HepG2 (cell line): ENCODE data around the gene FSHR. TPM values are rescaled to one million over a fixed set of nuclear protein-coding genes. Genes with fewer than 3 reads are reported as not detected.

Experiments used
- ATAC-seq: fragments of 200-7000 bp; cut with Tn5 transposase; 3 replicates; pipeline ENCODE4 v1.9.1; 2020; ENCODE audit warnings: mild to moderate bottlenecking, moderate library complexity
- BruUV-seq: library from RNA; stranded (reverse); fragments of 400-500 nt; replicated peaks from 2 replicates; lab custom pipeline; 2021; lab: Mats Ljungman, UMichigan
- CTCF ChIA-PET: fragments of 300-600 bp; formaldehyde crosslinking; extraction: SDS; loops from one replicate; lab custom pipeline; 2021; ENCODE audit warnings: low total read pairs, inconsistent platforms, low intra/inter-chr PET ratio; lab: Yijun Ruan, JAX
- POLR2A ChIA-PET: fragments of 350-600 bp; sonication (Branson Sonifier 250); formaldehyde crosslinking; loops from one replicate; lab custom pipeline; 2020; ENCODE audit warnings: antibody characterized with exemption, inconsistent platforms; lab: Yijun Ruan, JAX
- DNase-seq: peaks from one replicate; pipeline ENCODE4 v3.0.0-alpha.2; 2015; ENCODE audit warnings: low spot score
- FAIRE-seq: peaks from 3 replicates; lab custom pipeline; 2011; peaks lifted over from hg19 to GRCh38; lab: Jason Lieb, UNC
- H2AFZ ChIP-seq: one replicate; pipeline ENCODE4 v1.6.1; 2011; ENCODE audit warnings: low read length, inconsistent platforms
- H3K27ac ChIP-seq: fragments of 300-600 bp; 3 replicates; pipeline ENCODE4 v1.8.0; 2011; ENCODE audit warnings: mixed run types, mild to moderate bottlenecking, mixed read lengths, low read length, inconsistent platforms; ENCODE audit not compliant: insufficient read depth; ENCODE audit errors: extremely low read length
- H3K27me3 ChIP-seq, 2 experiments: fragments of 200-600 bp in 1 of 2; 2 replicates in 1 of 2; 3 replicates in 1 of 2; pipeline versions ENCODE4 v1.6.0 to v1.8.0; 2011; ENCODE audit warnings: low read length in 2 of 2, mild to moderate bottlenecking in 2 of 2, moderate library complexity in 2 of 2, inconsistent platforms in 1 of 2; ENCODE audit not compliant: insufficient read depth in 2 of 2, control insufficient read depth in 1 of 2
- H3K36me3 ChIP-seq, 2 experiments: fragments of 200-600 bp in 1 of 2; replicated peaks in 1 of 2; 2 replicates in 1 of 2; 3 replicates in 1 of 2; pipeline versions ENCODE4 v1.5.1 to v1.8.0; 2011; ENCODE audit warnings: low read length in 2 of 2, inconsistent platforms in 1 of 2; ENCODE audit not compliant: insufficient read depth in 2 of 2, control insufficient read depth in 1 of 2
- H3K4me1 ChIP-seq: 2 replicates; pipeline ENCODE4 v1.5.1; 2012; ENCODE audit warnings: low read length, inconsistent platforms; ENCODE audit not compliant: insufficient read depth
- H3K4me2 ChIP-seq: 2 replicates; pipeline ENCODE4 v1.6.0; 2011; ENCODE audit warnings: low read depth, low read length, inconsistent platforms
- H3K4me3 ChIP-seq, 3 experiments: fragments of 200-600 bp in 1 of 3; sonication (generic), shearing (Covaris generic) in 1 of 3; replicated peaks in 1 of 3; 2 replicates each; pipeline ENCODE4 v1.5.1; 2011 to 2016; ENCODE audit warnings: low read length in 3 of 3, inconsistent platforms in 2 of 3, low read depth in 2 of 3, mild to moderate bottlenecking in 2 of 3, control low read depth in 1 of 3, mixed read lengths in 1 of 3; ENCODE audit not compliant: insufficient read depth in 1 of 3
- H3K79me2 ChIP-seq: one replicate; pipeline ENCODE4 v1.6.1; 2011; ENCODE audit warnings: low read length, inconsistent platforms; ENCODE audit not compliant: insufficient read depth
- H3K9ac ChIP-seq: 2 replicates; pipeline ENCODE4 v1.6.0; 2011; ENCODE audit warnings: mild to moderate bottlenecking, low read depth, low read length, inconsistent platforms; ENCODE audit not compliant: insufficient read depth
- H3K9me3 ChIP-seq: 2 replicates; pipeline ENCODE4 v1.5.1; 2012; ENCODE audit warnings: mild to moderate bottlenecking, low read length
- H4K20me1 ChIP-seq: 2 replicates; pipeline ENCODE4 v1.6.0; 2011; ENCODE audit warnings: inconsistent platforms, mild to moderate bottlenecking, low read length, moderate library complexity; ENCODE audit not compliant: insufficient read depth
- ATM ChIP-seq: fragments of 450-650 bp; IDR thresholded peaks from 2 replicates; pipeline ENCODE4 v1.7.1; 2017; ENCODE audit warnings: mild to moderate bottlenecking, borderline replicate concordance
- BCL6 ChIP-seq: IDR thresholded peaks from 2 replicates; pipeline ENCODE4 v1.6.1; 2016; ENCODE audit warnings: missing genetic modification reagents, missing compliant biosample characterization
- CHD2 ChIP-seq: IDR thresholded peaks from 2 replicates; pipeline ENCODE4 v1.6.1; 2011; ENCODE audit warnings: low read depth, low read length, improper control_type of control experiment
- DMAP1 ChIP-seq: IDR thresholded peaks from 2 replicates; pipeline ENCODE4 v1.6.1; 2016
- FLYWCH1 ChIP-seq: sonication (generic); formaldehyde crosslinking; IDR thresholded peaks from 2 replicates; pipeline ENCODE4 v1.8.1; 2023; ENCODE audit warnings: mild to moderate bottlenecking, missing genetic modification reagents
- HMG20B ChIP-seq: conservative IDR thresholded peaks from 2 replicates; pipeline ENCODE4 v1.6.1; 2016; ENCODE audit warnings: missing genetic modification reagents, missing compliant biosample characterization
- IRF1 ChIP-seq: sonication (generic); formaldehyde crosslinking; IDR thresholded peaks from 2 replicates; pipeline ENCODE4 v1.4.0; 2020; ENCODE audit warnings: low read depth, mild to moderate bottlenecking, missing genetic modification reagents
- MIER3 ChIP-seq: IDR thresholded peaks from 2 replicates; pipeline ENCODE4 v1.6.1; 2016; ENCODE audit warnings: missing compliant biosample characterization, borderline replicate concordance
- MTF1 ChIP-seq: sonication (generic); formaldehyde crosslinking; IDR thresholded peaks from 2 replicates; pipeline ENCODE4 v1.5.0; 2020; ENCODE audit warnings: missing genetic modification reagents
- NCOA5 ChIP-seq: sonication (generic); formaldehyde crosslinking; IDR thresholded peaks from 2 replicates; pipeline ENCODE4 v1.4.0; 2020; ENCODE audit warnings: missing genetic modification reagents
- PLSCR1 ChIP-seq: sonication (generic); formaldehyde crosslinking; IDR thresholded peaks from 2 replicates; pipeline ENCODE4 v1.5.0; 2020; ENCODE audit warnings: missing genetic modification reagents, mild to moderate bottlenecking, borderline replicate concordance
- RAD21 ChIP-seq: fragments of 450-650 bp; formaldehyde crosslinking; IDR thresholded peaks from 2 replicates; pipeline ENCODE4 v1.5.0; 2020; ENCODE audit warnings: mild to moderate bottlenecking
- RFX3 ChIP-seq: IDR thresholded peaks from 2 replicates; pipeline ENCODE4 v1.6.1; 2016; ENCODE audit warnings: missing biosample characterization, missing genetic modification reagents
- RFX5 ChIP-seq: IDR thresholded peaks from 2 replicates; pipeline ENCODE4 v1.6.1; 2011; ENCODE audit warnings: low read depth, low read length, improper control_type of control experiment
- RORA ChIP-seq: sonication (generic); formaldehyde crosslinking; IDR thresholded peaks from 2 replicates; pipeline ENCODE4 v1.5.0; 2020; ENCODE audit warnings: mild to moderate bottlenecking, missing genetic modification reagents, moderate library complexity
- U2AF2 ChIP-seq: fragments of 200-400 bp; formaldehyde crosslinking; IDR thresholded peaks from 2 replicates; pipeline ENCODE4 v1.6.1; 2017; ENCODE audit warnings: low read depth, mild to moderate bottlenecking, low read length
- ZNF12 ChIP-seq: sonication (generic); formaldehyde crosslinking; IDR thresholded peaks from 2 replicates; pipeline ENCODE4 v1.5.0; 2020; ENCODE audit warnings: missing genetic modification reagents
- ZNF616 ChIP-seq: sonication (generic); formaldehyde crosslinking; IDR thresholded peaks from 2 replicates; pipeline ENCODE4 v1.5.0; 2020; ENCODE audit warnings: low read depth, mild to moderate bottlenecking, missing genetic modification reagents
- ZNF691 ChIP-seq: sonication (generic); formaldehyde crosslinking; IDR thresholded peaks from 2 replicates; pipeline ENCODE4 v1.4.0; 2020; ENCODE audit warnings: missing genetic modification reagents, low read depth, mild to moderate bottlenecking, borderline replicate concordance
- ZSCAN12 ChIP-seq: sonication (generic); formaldehyde crosslinking; IDR thresholded peaks from 2 replicates; pipeline ENCODE4 v1.9.0; 2021; ENCODE audit warnings: mild to moderate bottlenecking, missing genetic modification reagents
- WGBS: methylation state at CpG from one replicate; pipeline ENCODE4 v1.1.6; 2017; ENCODE audit warnings: low lambda C conversion rate; 5-methylcytosine and 5-hydroxymethylcytosine counted together
- in situ Hi-C: cut with HindIII; loops from 2 replicates; pipeline ENCODE4 v1.10.0; 2017; ENCODE audit warnings: low pct_unique_long_range_greater_than_20kb; ENCODE audit not compliant: extremely low pct_ligation_motif_present
- intact Hi-C: fragments of 100-400 bp; cut with micrococcal nuclease; formaldehyde crosslinking; loops from one replicate; pipeline ENCODE4 v1.10.0; 2022; ENCODE audit not compliant: unreplicated experiment
- polyA plus RNA-seq, 8 experiments: library from polyadenylated mRNA; depleted of rRNA in 3 of 8; stranded (reverse) in 7 of 8; unstranded in 1 of 8; fragments of >200 nt; fragmentation: Illumina TruSeq in 4 of 8; extraction: Trizol in 4 of 8; gene quantifications; 2 replicates each; pipeline versions ENCODE4 v1.2.1 to v1.2.3, GENCODE V29; 2011 to 2016; ENCODE audit warnings: low read depth in 4 of 8, missing spikeins in 1 of 8, mixed read lengths in 1 of 8; ENCODE audit not compliant: insufficient read depth in 1 of 8
- total RNA-seq, 5 experiments: library from RNA; depleted of rRNA; stranded (reverse); fragments of >200 nt; fragmentation: Illumina TruSeq; extraction: Trizol; gene quantifications; 2 replicates each; pipeline ENCODE4 v1.2.3, GENCODE V29; 2016; ENCODE audit warnings: low read depth in 1 of 5

The FSHR gene
- total and polyA plus RNA-seq, 2 of the 13 experiments (the other 11 are each of a cell fraction or from before 2014, with no cell fraction given): not detected

- DNase-seq (no peak), FAIRE-seq (no peak), ATAC-seq (no peak)
- Histone ChIP-seq H3K27ac (no peak overlapping the region), H3K4me3 (no peak overlapping the region), H3K79me2 (no peaks in the 10 kb centered on the region), H3K4me1 (no peaks in the 10 kb centered on the region), H3K36me3 (no peaks in the 10 kb centered on the region), H3K9me3 (no peaks in the 10 kb centered on the region), H3K4me2 (no peak overlapping the region), H3K27me3 (no peaks in the 10 kb centered on the region), H3K9ac (no peak overlapping the region), H4K20me1 (no peaks in the 10 kb centered on the region), H2AFZ (no peak overlapping the region)
- TF ChIP-seq ATM: no peak
- no peak for TF ChIP-seq MIER3 (CRISPR knock-in tag)
- no peak for TF ChIP-seq ZNF691
- TF ChIP-seq ZNF616 (CRISPR knock-in tag): no peak
- TF ChIP-seq ZNF12 (CRISPR knock-in tag): no peak
- no peak for TF ChIP-seq RAD21
- TF ChIP-seq PLSCR1: no peak
- WGBS: 0% methylated on average over 1 of the region's 1 CpG
- in situ Hi-C loops: no loop called here
- CTCF ChIA-PET: no interaction called here
- no TSS peak for BruUV-seq
- intact Hi-C loops: no loop called here
- POLR2A ChIA-PET: no interaction called here
Observed at GRCh38 chr2:49123600-49123999, 30.7 kb downstream of the FSHR start.

- CTCF ChIA-PET: no interaction called here
- no peak for TF ChIP-seq RORA
- TF ChIP-seq ZSCAN12 (CRISPR knock-in tag): no peak
- TF ChIP-seq NCOA5 (CRISPR knock-in tag): no peak
- no peak for TF ChIP-seq IRF1
- TF ChIP-seq HMG20B (CRISPR knock-in tag): no peak
- no peak for TF ChIP-seq FLYWCH1 (CRISPR knock-in tag)
- TF ChIP-seq RFX5: no peak
- no peak for TF ChIP-seq MTF1 (CRISPR knock-in tag)
- TF ChIP-seq DMAP1 (CRISPR knock-in tag): no peak
- no peak for TF ChIP-seq ZNF12 (CRISPR knock-in tag)
- no peak for TF ChIP-seq RFX3 (CRISPR knock-in tag)
- no peak for TF ChIP-seq CHD2
- no peak for TF ChIP-seq U2AF2
- no peak for TF ChIP-seq BCL6 (CRISPR knock-in tag)
Observed at GRCh38 chr2:49122107-49122506, 32.2 kb downstream of the FSHR start.

More at GRCh38 chr2:49122107-49122506, 32.2 kb downstream of the FSHR start:
- ATAC-seq (no peak), FAIRE-seq (no peak), DNase-seq (no peak)
- intact Hi-C loops (no loop called here), in situ Hi-C loops (no loop called here)
- H3K4me1 ChIP-seq: no peaks in the 10 kb centered on the region
- H3K27me3 ChIP-seq: no peaks in the 10 kb centered on the region
- no peaks in the 10 kb centered on the region for H3K36me3 ChIP-seq
- no peak overlapping the region for H2AFZ ChIP-seq
- no peaks in the 10 kb centered on the region for H4K20me1 ChIP-seq
- no peak overlapping the region for H3K27ac ChIP-seq
- no peak overlapping the region for H3K4me2 ChIP-seq
- POLR2A ChIA-PET: no interaction called here
- no peaks in the 10 kb centered on the region for H3K9me3 ChIP-seq
- H3K79me2 ChIP-seq: no peaks in the 10 kb centered on the region
- H3K9ac ChIP-seq: no peak overlapping the region
- 0% methylated on average over 4 of the region's 4 CpGs for WGBS
- no peak overlapping the region for H3K4me3 ChIP-seq
- BruUV-seq: no TSS peak
